Measurements from ENCODE around the gene SHROOM3. TPM values are rescaled to one million over a fixed set of nuclear protein-coding genes. Genes with fewer than 3 reads are reported as not detected.

SHROOM3 gene
- total and polyA plus RNA-seq, 4 donors = 14.4 to 75.1 (median 47.3) TPM

GRCh38 chr4:76677571-76678326 is 242.7 kb downstream of the SHROOM3 start:
- Histone ChIP-seq H3K9me3 (ENCODE audit: control insufficient read depth in 4 of 4, insufficient read depth in 3 of 4, low read length in 3 of 4) (no peaks in the 10 kb centered on the region), H3K4me3 (no peak overlapping the region), H3K27me3 (ENCODE audit: control insufficient read depth in 3 of 3, insufficient read depth in 3 of 3, low read length in 2 of 3) (no peaks in the 10 kb centered on the region), H3K27ac (ENCODE audit: low read depth in 1 of 2, low read length in 1 of 2) (peak overlapping the region in 1 of 2 donors; percentile 79), H3K9ac (ENCODE audit: insufficient read depth in 1 of 2, low read length in 2 of 2) (no peak overlapping the region), H3K4me1 (ENCODE audit: control insufficient read depth in 5 of 5, insufficient read depth in 5 of 5, low read length in 5 of 5) (no peaks in the 10 kb centered on the region), H3K36me3 (ENCODE audit: control insufficient read depth in 4 of 4, insufficient read depth in 4 of 4, low read length in 4 of 4) (no peaks in the 10 kb centered on the region)
- 61 to 80% methylated on average over 7 of the region's 7 CpGs for WGBS, 2 donors
- ATAC-seq (ENCODE audit: insufficient read depth, low FRiP score) (no peak), DNase-seq (peak in 2 of 3 donors; percentile 47 to 73)
- no peak for TF ChIP-seq CTCF (IDR thresholded peaks at IDR 0.05; ENCODE audit: control extremely low read depth, extremely low read depth)

GRCh38 chr4:76679691-76680090 is 244.7 kb downstream of the SHROOM3 start:
- 68 to 88% methylated on average over 4 of the region's 4 CpGs for WGBS, 2 donors
- Histone ChIP-seq H3K27ac (ENCODE audit: low read depth in 1 of 2, low read length in 1 of 2) (no peak overlapping the region), H3K27me3 (ENCODE audit: control insufficient read depth in 3 of 3, insufficient read depth in 3 of 3, low read length in 2 of 3) (no peaks in the 10 kb centered on the region), H3K4me3 (no peak overlapping the region), H3K9ac (ENCODE audit: insufficient read depth in 1 of 2, low read length in 2 of 2) (no peak overlapping the region), H3K4me1 (ENCODE audit: control insufficient read depth in 5 of 5, insufficient read depth in 5 of 5, low read length in 5 of 5) (no peaks in the 10 kb centered on the region), H3K36me3 (ENCODE audit: control insufficient read depth in 4 of 4, insufficient read depth in 4 of 4, low read length in 4 of 4) (no peaks in the 10 kb centered on the region), H3K9me3 (ENCODE audit: control insufficient read depth in 4 of 4, insufficient read depth in 3 of 4, low read length in 3 of 4) (no peaks in the 10 kb centered on the region)
- ATAC-seq (ENCODE audit: insufficient read depth, low FRiP score) = peak; percentile 64
- TF ChIP-seq CTCF (IDR thresholded peaks at IDR 0.05; ENCODE audit: control extremely low read depth, extremely low read depth) = no peak
- DNase-seq = peak in 1 of 3 donors; percentile 35

GRCh38 chr4:76680952-76681351 is 245.9 kb downstream of the SHROOM3 start:
- Histone ChIP-seq H3K9ac (ENCODE audit: insufficient read depth in 1 of 2, low read length in 2 of 2) (no peak overlapping the region), H3K27ac (ENCODE audit: low read depth in 1 of 2, low read length in 1 of 2) (no peak overlapping the region), H3K9me3 (ENCODE audit: control insufficient read depth in 4 of 4, insufficient read depth in 3 of 4, low read length in 3 of 4) (no peaks in the 10 kb centered on the region), H3K4me1 (ENCODE audit: control insufficient read depth in 5 of 5, insufficient read depth in 5 of 5, low read length in 5 of 5) (no peaks in the 10 kb centered on the region), H3K27me3 (ENCODE audit: control insufficient read depth in 3 of 3, insufficient read depth in 3 of 3, low read length in 2 of 3) (no peaks in the 10 kb centered on the region), H3K4me3 (no peak overlapping the region), H3K36me3 (ENCODE audit: control insufficient read depth in 4 of 4, insufficient read depth in 4 of 4, low read length in 4 of 4) (no peaks in the 10 kb centered on the region)
- ATAC-seq (ENCODE audit: insufficient read depth, low FRiP score) (no peak), DNase-seq (no peak)
- no peak for TF ChIP-seq CTCF (IDR thresholded peaks at IDR 0.05; ENCODE audit: control extremely low read depth, extremely low read depth)

GRCh38 chr4:76681996-76682395 is 247.0 kb downstream of the SHROOM3 start:
- 56 to 76% methylated on average over 1 of the region's 1 CpG for WGBS, 2 donors
- ATAC-seq (ENCODE audit: insufficient read depth, low FRiP score) = no peak
- Histone ChIP-seq H3K27me3 (ENCODE audit: control insufficient read depth in 3 of 3, insufficient read depth in 3 of 3, low read length in 2 of 3) (no peaks in the 10 kb centered on the region), H3K36me3 (ENCODE audit: control insufficient read depth in 4 of 4, insufficient read depth in 4 of 4, low read length in 4 of 4) (no peaks in the 10 kb centered on the region), H3K4me3 (no peak overlapping the region), H3K27ac (ENCODE audit: low read depth in 1 of 2, low read length in 1 of 2) (no peak overlapping the region), H3K4me1 (ENCODE audit: control insufficient read depth in 5 of 5, insufficient read depth in 5 of 5, low read length in 5 of 5) (no peaks in the 10 kb centered on the region), H3K9ac (ENCODE audit: insufficient read depth in 1 of 2, low read length in 2 of 2) (no peak overlapping the region), H3K9me3 (ENCODE audit: control insufficient read depth in 4 of 4, insufficient read depth in 3 of 4, low read length in 3 of 4) (no peaks in the 10 kb centered on the region)
- DNase-seq = no peak
- TF ChIP-seq CTCF (IDR thresholded peaks at IDR 0.05; ENCODE audit: control extremely low read depth, extremely low read depth) = no peak
